SJSA1 (cell line): Measurements from ENCODE around the gene GOLGA6C. TPM values are rescaled to one million over a fixed set of nuclear protein-coding genes. Genes with fewer than 3 reads are reported as not detected.
"Not testable (repeated sequence)": the region's sequence is repeated elsewhere in the genome, so short reads cannot be mapped to it uniquely, and the experiment has no call there.

ENCODE experiments used
- DNase-seq, 2 experiments: peaks; one replicate each; pipeline ENCODE4 v3.0.0-alpha.2; 2015 to 2020; ENCODE audit warnings: low spot score in 2 of 2, low read depth in 1 of 2
- H3K27ac ChIP-seq: fragments of 250-450 bp; sonication (Bioruptor Pico); 2 replicates; pipeline ENCODE4 v1.5.1; 2020; ENCODE audit warnings: mild to moderate bottlenecking, moderate library complexity
- H3K27me3 ChIP-seq: fragments of 250-450 bp; sonication (Bioruptor Pico); replicated peaks from 2 replicates; pipeline ENCODE4 v1.5.1; 2020; ENCODE audit warnings: mild to moderate bottlenecking, moderate library complexity
- H3K36me3 ChIP-seq: fragments of 250-450 bp; sonication (Bioruptor Pico); 2 replicates; pipeline ENCODE4 v1.5.1; 2020; ENCODE audit warnings: mild to moderate bottlenecking
- H3K4me1 ChIP-seq: fragments of 250-450 bp; sonication (Bioruptor Pico); replicated peaks from 2 replicates; pipeline ENCODE4 v1.6.1; 2021; ENCODE audit warnings: mild to moderate bottlenecking
- H3K4me3 ChIP-seq: fragments of 250-450 bp; sonication (Bioruptor Pico); 2 replicates; pipeline ENCODE4 v1.5.1; 2020; ENCODE audit warnings: mild to moderate bottlenecking
- H3K9me3 ChIP-seq: fragments of 250-450 bp; sonication (Bioruptor Pico); replicated peaks from 2 replicates; pipeline ENCODE4 v1.5.1; 2020; ENCODE audit warnings: mild to moderate bottlenecking
- total RNA-seq: library from RNA; depleted of rRNA; stranded (reverse); fragments of >200 nt; shearing (Covaris generic); gene quantifications from 2 replicates; pipeline ENCODE4 v1.2.3, GENCODE V29; 2014

GOLGA6C gene
- total RNA-seq, 1 experiment from 2014 or later = not detected

- not testable (repeated sequence) for H3K9me3 ChIP-seq, H3K27ac ChIP-seq, H3K4me3 ChIP-seq, H3K27me3 ChIP-seq, H3K4me1 ChIP-seq, DNase-seq
- H3K36me3 ChIP-seq = peaks cover 12% of the 10 kb centered on the region
Observed at GRCh38 chr15:75219507-75219929, 38.6 kb upstream of the GOLGA6C start.

GRCh38 chr15:75223688-75224087 lies 34.4 kb upstream of the GOLGA6C start:
- Histone ChIP-seq H3K4me3 (no peak overlapping the region), H3K9me3 (no peaks in the 10 kb centered on the region), H3K4me1 (no peaks in the 10 kb centered on the region), H3K36me3 (no peaks in the 10 kb centered on the region), H3K27me3 (no peaks in the 10 kb centered on the region; the same call in 1 of the 2 replicates), H3K27ac (no peak overlapping the region)
- DNase-seq = no peak

- Histone ChIP-seq H3K4me1 (no peaks in the 10 kb centered on the region; the same call in 1 of the 2 replicates), H3K9me3 (no peaks in the 10 kb centered on the region), H3K36me3 (no peaks in the 10 kb centered on the region), H3K27ac (no peak overlapping the region), H3K27me3 (no peaks in the 10 kb centered on the region; the same call in 1 of the 2 replicates), H3K4me3 (no peak overlapping the region)
- DNase-seq = no peak
Observed at GRCh38 chr15:75224281-75224680, 33.9 kb upstream of the GOLGA6C start.

- not testable (repeated sequence) for H3K4me3 ChIP-seq, H3K27ac ChIP-seq, DNase-seq, H3K4me1 ChIP-seq, H3K36me3 ChIP-seq, H3K9me3 ChIP-seq, H3K27me3 ChIP-seq
Observed at GRCh38 chr15:75225102-75225836, 32.9 kb upstream of the GOLGA6C start.

- no peaks in the 10 kb centered on the region for H3K36me3 ChIP-seq
- no peaks in the 10 kb centered on the region; the same call in 1 of the 2 replicates for H3K27me3 ChIP-seq
- H3K4me3 ChIP-seq = no peak overlapping the region
- no peak overlapping the region for H3K27ac ChIP-seq
- no peak for DNase-seq
- H3K9me3 ChIP-seq = no peaks in the 10 kb centered on the region
- no peaks in the 10 kb centered on the region; the same call in 1 of the 2 replicates for H3K4me1 ChIP-seq
Observed at GRCh38 chr15:75225951-75226732, 32.0 kb upstream of the GOLGA6C start.

- not testable (repeated sequence) for H3K36me3 ChIP-seq, H3K27ac ChIP-seq, H3K9me3 ChIP-seq, H3K4me3 ChIP-seq, DNase-seq, H3K27me3 ChIP-seq, H3K4me1 ChIP-seq
Observed at GRCh38 chr15:75227112-75227511, 31.0 kb upstream of the GOLGA6C start.

- no peaks in the 10 kb centered on the region; the same call in 1 of the 2 replicates for H3K27me3 ChIP-seq
- H3K36me3 ChIP-seq = no peaks in the 10 kb centered on the region
Observed at GRCh38 chr15:75227663-75228280, 30.4 kb upstream of the GOLGA6C start.

GRCh38 chr15:75228787-75229186 lies 29.3 kb upstream of the GOLGA6C start:
- no peak for DNase-seq
- no peak overlapping the region for H3K4me3 ChIP-seq
- no peak overlapping the region for H3K27ac ChIP-seq
- no peaks in the 10 kb centered on the region; the same call in 1 of the 2 replicates for H3K4me1 ChIP-seq
- no peaks in the 10 kb centered on the region; the same call in 1 of the 2 replicates for H3K9me3 ChIP-seq
- no peaks in the 10 kb centered on the region for H3K36me3 ChIP-seq
- peaks cover 9% of the 10 kb centered on the region; the same call in 1 of the 2 replicates for H3K27me3 ChIP-seq

More at GRCh38 chr15:75227663-75228280, 30.4 kb upstream of the GOLGA6C start:
- Histone ChIP-seq H3K9me3 (no peaks in the 10 kb centered on the region), H3K4me3 (no peak overlapping the region), H3K27ac (no peak overlapping the region), H3K4me1 (no peaks in the 10 kb centered on the region; the same call in 1 of the 2 replicates)
- no peak for DNase-seq

GRCh38 chr15:75229191-75230015 lies 28.7 kb upstream of the GOLGA6C start:
- DNase-seq = no peak
- Histone ChIP-seq H3K27ac (no peak overlapping the region), H3K27me3 (peaks cover 13% of the 10 kb centered on the region), H3K36me3 (no peaks in the 10 kb centered on the region), H3K4me1 (no peaks in the 10 kb centered on the region; the same call in 1 of the 2 replicates), H3K9me3 (no peaks in the 10 kb centered on the region; the same call in 1 of the 2 replicates), H3K4me3 (no peak overlapping the region)

GRCh38 chr15:75230016-75230343 lies 28.2 kb upstream of the GOLGA6C start:
- H3K4me1 ChIP-seq = no peaks in the 10 kb centered on the region; the same call in 1 of the 2 replicates
- no peaks in the 10 kb centered on the region; the same call in 1 of the 2 replicates for H3K9me3 ChIP-seq
- H3K4me3 ChIP-seq = no peak overlapping the region
- H3K27me3 ChIP-seq = peaks cover 18% of the 10 kb centered on the region
- no peak overlapping the region for H3K27ac ChIP-seq
- DNase-seq = no peak
- H3K36me3 ChIP-seq = no peaks in the 10 kb centered on the region

- no peaks in the 10 kb centered on the region for H3K36me3 ChIP-seq
- H3K9me3 ChIP-seq = no peaks in the 10 kb centered on the region; the same call in 1 of the 2 replicates
- H3K27ac ChIP-seq = no peak overlapping the region
- H3K4me3 ChIP-seq = no peak overlapping the region
- H3K4me1 ChIP-seq = no peaks in the 10 kb centered on the region; the same call in 1 of the 2 replicates
- H3K27me3 ChIP-seq = peaks cover 18% of the 10 kb centered on the region
- DNase-seq = no peak
Observed at GRCh38 chr15:75230551-75231371, 27.4 kb upstream of the GOLGA6C start.

- Histone ChIP-seq H3K27ac (no peak overlapping the region), H3K9me3 (no peaks in the 10 kb centered on the region; the same call in 1 of the 2 replicates), H3K4me3 (no peak overlapping the region), H3K4me1 (no peaks in the 10 kb centered on the region; the same call in 1 of the 2 replicates), H3K36me3 (no peaks in the 10 kb centered on the region), H3K27me3 (peaks cover 18% of the 10 kb centered on the region)
- DNase-seq = no peak
Observed at GRCh38 chr15:75231836-75232235, 26.3 kb upstream of the GOLGA6C start.
